Kidney tubule cell (primary cell): ENCODE results near the gene THAP2.
A peak's percentile ranks its signal among the peaks of the same experiment; 100 is the strongest.

Experiments
- DNase-seq: peaks from one replicate; pipeline ENCODE4 v3.0.0-alpha.2; 2018; ENCODE audit warnings: low spot score

THAP2 gene

GRCh38 chr12:71703206-71703605 is 39.1 kb downstream of the THAP2 start:
- DNase-seq, result peak; percentile 15

GRCh38 chr12:71704920-71705319 is 40.8 kb downstream of the THAP2 start:
- no peak for DNase-seq

GRCh38 chr12:71708658-71709057 is 44.6 kb downstream of the THAP2 start:
- DNase-seq, result no peak

GRCh38 chr12:71710276-71711125 is 46.4 kb downstream of the THAP2 start:
- DNase-seq, result peak; percentile 93

- no peak for DNase-seq
These were observed 54.5 kb downstream of the THAP2 start for GRCh38 chr12:71718611-71719010.

GRCh38 chr12:71719647-71720370 is 55.7 kb downstream of the THAP2 start:
- peak; percentile 25 for DNase-seq

- no peak for DNase-seq
These were observed 57.8 kb downstream of the THAP2 start for GRCh38 chr12:71721783-71722505.

GRCh38 chr12:71725011-71725410 is 60.9 kb downstream of the THAP2 start:
- no peak for DNase-seq

GRCh38 chr12:71726548-71726947 is 62.4 kb downstream of the THAP2 start:
- no peak for DNase-seq

- no peak for DNase-seq
These were observed 63.9 kb downstream of the THAP2 start for GRCh38 chr12:71727958-71728357.
